ENCODE measurements around the gene TBC1D4.

- no peak for TF ChIP-seq CTCF (conservative IDR thresholded peaks at IDR 0.05 in 1 of 2, IDR thresholded peaks at IDR 0.05 in 1 of 2; ENCODE audit: low read depth in 1 of 2, low read length in 2 of 2)
- no peak for TF ChIP-seq EZH2 (IDR thresholded peaks at IDR 0.05; ENCODE audit: low read length, missing control alignments)
Observed at GRCh38 chr13:75347457-75347856, 134.5 kb downstream of the TBC1D4 start.

All from fibroblast of lung (primary cell).